Suprapubic skin (tissue), 4 donors: ENCODE data around the gene MYO1F.

ENCODE experiments used
- EP300 ChIP-seq: sonication (generic); formaldehyde crosslinking; IDR thresholded peaks from one replicate; pipeline ENCODE4 v1.6.1; 2017; ENCODE audit warnings: antibody characterized with exemption
- POLR2AphosphoS5 ChIP-seq, 3 donors: sonication (generic); formaldehyde crosslinking; IDR thresholded peaks; one replicate each; pipeline ENCODE4 v1.6.1; 2017; ENCODE audit warnings: antibody characterized with exemption in 3 of 3
- TF ChIP-seq, protein P1 (sequence below), 2 donors: fragments of 200-600 bp in 1 of 2; fragments of 450-650 bp in 1 of 2; sonication (generic) in 1 of 2; IDR thresholded peaks; one replicate each; pipeline ENCODE4 v1.5.1; 2016 to 2019; ENCODE audit warnings: antibody characterized with exemption in 2 of 2, mild to moderate bottlenecking in 1 of 2, moderate library complexity in 1 of 2

DNA sequence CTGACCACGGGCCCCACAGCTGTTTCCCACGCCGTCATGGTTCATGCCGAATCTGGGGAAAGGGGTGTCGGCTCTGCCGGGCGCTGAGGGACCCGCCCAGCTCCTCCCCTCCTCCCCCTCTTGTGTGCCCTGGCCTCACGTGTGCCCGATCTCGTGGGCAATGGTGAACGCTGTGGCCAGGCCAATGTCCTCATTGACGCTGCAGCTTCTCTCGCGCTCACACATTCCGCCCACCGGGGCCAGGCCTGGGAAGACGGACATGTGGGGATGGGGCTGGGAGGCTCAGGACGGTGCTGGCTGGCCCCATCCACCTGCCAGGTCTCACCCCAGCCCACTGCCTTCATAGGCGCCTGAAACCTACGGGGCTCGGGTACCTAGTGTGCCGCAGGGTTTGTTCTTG is 18.9 kb upstream of the MYO1F start:
- TF ChIP-seq EP300 (no peak), POLR2AphosphoS5 (IDR thresholded peaks at IDR 0.05) (no peak)
- TF ChIP-seq, protein P1, sequence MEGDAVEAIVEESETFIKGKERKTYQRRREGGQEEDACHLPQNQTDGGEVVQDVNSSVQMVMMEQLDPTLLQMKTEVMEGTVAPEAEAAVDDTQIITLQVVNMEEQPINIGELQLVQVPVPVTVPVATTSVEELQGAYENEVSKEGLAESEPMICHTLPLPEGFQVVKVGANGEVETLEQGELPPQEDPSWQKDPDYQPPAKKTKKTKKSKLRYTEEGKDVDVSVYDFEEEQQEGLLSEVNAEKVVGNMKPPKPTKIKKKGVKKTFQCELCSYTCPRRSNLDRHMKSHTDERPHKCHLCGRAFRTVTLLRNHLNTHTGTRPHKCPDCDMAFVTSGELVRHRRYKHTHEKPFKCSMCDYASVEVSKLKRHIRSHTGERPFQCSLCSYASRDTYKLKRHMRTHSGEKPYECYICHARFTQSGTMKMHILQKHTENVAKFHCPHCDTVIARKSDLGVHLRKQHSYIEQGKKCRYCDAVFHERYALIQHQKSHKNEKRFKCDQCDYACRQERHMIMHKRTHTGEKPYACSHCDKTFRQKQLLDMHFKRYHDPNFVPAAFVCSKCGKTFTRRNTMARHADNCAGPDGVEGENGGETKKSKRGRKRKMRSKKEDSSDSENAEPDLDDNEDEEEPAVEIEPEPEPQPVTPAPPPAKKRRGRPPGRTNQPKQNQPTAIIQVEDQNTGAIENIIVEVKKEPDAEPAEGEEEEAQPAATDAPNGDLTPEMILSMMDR (IDR thresholded peaks at IDR 0.05), result no peak
